Activated CD8-positive, alpha-beta T cell treated with anti-CD3 and anti-CD28 coated beads for 36 hours (primary cell): ENCODE results near the gene SCN4A. TPM values are rescaled to one million over a fixed set of nuclear protein-coding genes. Genes with fewer than 3 reads are reported as not detected.

Experiments used
- ATAC-seq: fragments of 200-7000 bp; cut with Tn5 transposase; one replicate; pipeline ENCODE4 v1.10.0; 2021; ENCODE audit warnings: mild to moderate bottlenecking, moderate library complexity
- CTCF ChIA-PET: fragments of 350-600 bp; sonication (Branson Sonifier 250); formaldehyde crosslinking; loops from one replicate; lab custom pipeline; 2021; ENCODE audit warnings: antibody characterized with exemption; lab: Charles Lee
- POLR2A ChIA-PET: fragments of 350-600 bp; sonication (Branson Sonifier 250); formaldehyde crosslinking; loops from one replicate; lab custom pipeline; 2021; ENCODE audit warnings: antibody characterized with exemption; lab: Charles Lee
- DNase-seq: peaks from one replicate; pipeline ENCODE4 v3.0.0-alpha.2; 2020
- H3K27ac Mint-ChIP-seq: one replicate; pipeline ENCODE4 v1.8.0; 2021; ENCODE audit warnings: mild to moderate bottlenecking, mixed read lengths
- H3K27me3 Mint-ChIP-seq: one replicate; pipeline ENCODE4 v1.8.0; 2021; ENCODE audit warnings: mixed read lengths
- H3K36me3 Mint-ChIP-seq: one replicate; pipeline ENCODE4 v1.8.0; 2021; ENCODE audit warnings: low read depth, mixed read lengths
- H3K4me1 Mint-ChIP-seq: one replicate; pipeline ENCODE4 v1.8.0; 2021; ENCODE audit warnings: low read depth, mixed read lengths
- H3K4me3 Mint-ChIP-seq: one replicate; pipeline ENCODE4 v1.8.0; 2021; ENCODE audit warnings: mild to moderate bottlenecking, moderate library complexity, mixed read lengths
- H3K9me3 Mint-ChIP-seq: one replicate; pipeline ENCODE4 v1.8.0; 2021; ENCODE audit warnings: mixed read lengths
- CTCF ChIP-seq: fragments of 200-600 bp; IDR thresholded peaks from one replicate; pipeline ENCODE4 v1.8.0; 2022; ENCODE audit warnings: antibody characterized with exemption, mild to moderate bottlenecking
- intact Hi-C: fragments of 100-400 bp; cut with micrococcal nuclease; formaldehyde crosslinking; loops from one replicate; pipeline ENCODE4 v1.10.0; 2022
- total RNA-seq, 2 experiments: library from RNA; stranded (reverse); gene quantifications; one replicate each; pipeline ENCODE4 v1.2.3, GENCODE V29; 2021

The SCN4A gene
- total RNA-seq, 2 experiments from 2014 or later: 0.20 to 0.23 TPM

GRCh38 chr17:63962298-63962744 lies 10.4 kb downstream of the SCN4A start:
- no peaks in the 10 kb centered on the region for H3K27me3 Mint-ChIP-seq
- no peak for DNase-seq
- ChIA-PET POLR2A (no interaction called here), CTCF (interaction anchor here (2.2 kb wide), 1 partner anchor 16 kb away, joined by 8 read pairs; no protein-coding TSS in a partner anchor)
- ATAC-seq: no peak
- H3K27ac Mint-ChIP-seq: no peak overlapping the region
- H3K4me1 Mint-ChIP-seq: peaks cover 15% of the 10 kb centered on the region
- H3K4me3 Mint-ChIP-seq: no peak overlapping the region
- no peak for TF ChIP-seq CTCF
- no peaks in the 10 kb centered on the region for H3K36me3 Mint-ChIP-seq
- no peaks in the 10 kb centered on the region for H3K9me3 Mint-ChIP-seq
- intact Hi-C loops: no loop called here

GRCh38 chr17:63961355-63962212 lies 11.1 kb downstream of the SCN4A start:
- H3K4me3 Mint-ChIP-seq: no peak overlapping the region
- CTCF ChIA-PET: interaction anchor here (2.2 kb wide), 1 partner anchor 15 kb away, joined by 8 read pairs; no protein-coding TSS in a partner anchor
- TF ChIP-seq CTCF: no peak
- ATAC-seq: peak; percentile 80
- peak; percentile 65 for DNase-seq
- POLR2A ChIA-PET: interaction anchor here (1.4 kb wide), 1 partner anchor 18 kb away, joined by 4 read pairs; no protein-coding TSS in a partner anchor
- intact Hi-C loops: no loop called here
- H3K4me1 Mint-ChIP-seq: peaks cover 8% of the 10 kb centered on the region
- no peaks in the 10 kb centered on the region for H3K36me3 Mint-ChIP-seq
- H3K27ac Mint-ChIP-seq: no peak overlapping the region
- no peaks in the 10 kb centered on the region for H3K27me3 Mint-ChIP-seq
- no peaks in the 10 kb centered on the region for H3K9me3 Mint-ChIP-seq

- intact Hi-C loops: no loop called here
- no peak overlapping the region for H3K27ac Mint-ChIP-seq
- DNase-seq (no peak), ATAC-seq (no peak)
- H3K27me3 Mint-ChIP-seq: no peaks in the 10 kb centered on the region
- H3K36me3 Mint-ChIP-seq: no peaks in the 10 kb centered on the region
- CTCF ChIA-PET: interaction anchor here (2.2 kb wide), 1 partner anchor 14 kb away, joined by 8 read pairs; no protein-coding TSS in a partner anchor
- POLR2A ChIA-PET: interaction anchor here (0.6 to 1.4 kb wide), 2 partner anchors 13 to 19 kb away, joined by 3 to 4 read pairs; no protein-coding TSS in a partner anchor
- H3K4me3 Mint-ChIP-seq: no peak overlapping the region
- H3K9me3 Mint-ChIP-seq: no peaks in the 10 kb centered on the region
- H3K4me1 Mint-ChIP-seq: peaks cover 4% of the 10 kb centered on the region
- TF ChIP-seq CTCF: no peak
Observed at GRCh38 chr17:63960430-63960829, 12.3 kb downstream of the SCN4A start.

GRCh38 chr17:63960006-63960405 lies 12.7 kb downstream of the SCN4A start:
- Mint-ChIP-seq H3K4me1 (peaks cover 7% of the 10 kb centered on the region), H3K27ac (no peak overlapping the region), H3K9me3 (no peaks in the 10 kb centered on the region), H3K4me3 (no peak overlapping the region), H3K36me3 (no peaks in the 10 kb centered on the region), H3K27me3 (no peaks in the 10 kb centered on the region)
- DNase-seq (no peak), ATAC-seq (no peak)
- CTCF ChIA-PET: no interaction called here
- POLR2A ChIA-PET: no interaction called here
- intact Hi-C loops: no loop called here
- TF ChIP-seq CTCF: no peak
